ENCODE measurements around the gene CD8B. TPM values are rescaled to one million over a fixed set of nuclear protein-coding genes. Genes with fewer than 3 reads are reported as not detected.

Gene CD8B
- total RNA-seq, 4 donors from 2014 or later, result 1.8 to 7.3 (median 2.8) TPM

DNA sequence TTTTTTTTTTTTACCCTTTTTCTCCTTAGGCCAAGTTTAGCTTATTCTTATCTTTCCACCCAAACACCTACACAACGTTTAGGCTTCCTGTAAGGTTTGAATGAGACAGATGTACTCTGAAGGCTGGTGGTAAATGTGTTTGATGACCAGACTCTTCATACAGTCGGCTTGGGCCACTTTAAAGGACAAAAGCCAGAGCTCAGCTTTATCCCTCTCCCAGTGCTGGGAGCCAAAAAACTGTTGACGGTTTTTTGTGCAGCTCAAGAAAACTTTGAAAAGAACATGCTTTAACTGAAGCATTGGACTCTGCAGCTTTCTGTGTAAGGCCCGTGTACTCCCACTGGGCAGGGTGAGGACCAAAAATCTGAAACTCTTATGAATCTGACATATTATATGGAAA, 86.3 kb downstream of the CD8B start:
- ATAC-seq (ENCODE audit: low FRiP score) (no peak), DNase-seq (ENCODE audit: low spot score) (no peak)
- TF ChIP-seq, protein P1, sequence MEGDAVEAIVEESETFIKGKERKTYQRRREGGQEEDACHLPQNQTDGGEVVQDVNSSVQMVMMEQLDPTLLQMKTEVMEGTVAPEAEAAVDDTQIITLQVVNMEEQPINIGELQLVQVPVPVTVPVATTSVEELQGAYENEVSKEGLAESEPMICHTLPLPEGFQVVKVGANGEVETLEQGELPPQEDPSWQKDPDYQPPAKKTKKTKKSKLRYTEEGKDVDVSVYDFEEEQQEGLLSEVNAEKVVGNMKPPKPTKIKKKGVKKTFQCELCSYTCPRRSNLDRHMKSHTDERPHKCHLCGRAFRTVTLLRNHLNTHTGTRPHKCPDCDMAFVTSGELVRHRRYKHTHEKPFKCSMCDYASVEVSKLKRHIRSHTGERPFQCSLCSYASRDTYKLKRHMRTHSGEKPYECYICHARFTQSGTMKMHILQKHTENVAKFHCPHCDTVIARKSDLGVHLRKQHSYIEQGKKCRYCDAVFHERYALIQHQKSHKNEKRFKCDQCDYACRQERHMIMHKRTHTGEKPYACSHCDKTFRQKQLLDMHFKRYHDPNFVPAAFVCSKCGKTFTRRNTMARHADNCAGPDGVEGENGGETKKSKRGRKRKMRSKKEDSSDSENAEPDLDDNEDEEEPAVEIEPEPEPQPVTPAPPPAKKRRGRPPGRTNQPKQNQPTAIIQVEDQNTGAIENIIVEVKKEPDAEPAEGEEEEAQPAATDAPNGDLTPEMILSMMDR (IDR thresholded peaks at IDR 0.05), result no peak

DNA sequence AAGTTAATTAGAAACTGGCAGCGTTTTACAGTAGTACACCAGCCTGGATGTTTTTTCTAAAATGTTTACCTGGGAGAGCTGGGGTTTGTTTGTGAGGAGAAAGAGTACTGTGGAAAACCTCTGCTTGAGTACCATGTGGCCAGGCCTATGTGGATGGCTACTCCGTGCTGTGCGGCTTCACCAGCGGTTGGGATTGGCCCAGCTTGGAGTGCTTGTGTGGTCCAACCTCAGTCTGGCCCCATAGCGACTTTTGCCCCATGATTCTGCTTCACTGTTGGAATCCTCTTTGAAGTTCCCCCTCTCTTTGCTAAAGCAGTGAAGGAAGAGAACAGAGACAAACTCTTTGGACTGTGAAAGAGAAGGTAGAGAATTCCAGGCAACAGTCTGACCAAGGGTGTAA, 86.8 kb downstream of the CD8B start:
- TF ChIP-seq, protein P1 (IDR thresholded peaks at IDR 0.05), result no peak
- DNase-seq (ENCODE audit: low spot score) (no peak), ATAC-seq (ENCODE audit: low FRiP score) (no peak)

DNA sequence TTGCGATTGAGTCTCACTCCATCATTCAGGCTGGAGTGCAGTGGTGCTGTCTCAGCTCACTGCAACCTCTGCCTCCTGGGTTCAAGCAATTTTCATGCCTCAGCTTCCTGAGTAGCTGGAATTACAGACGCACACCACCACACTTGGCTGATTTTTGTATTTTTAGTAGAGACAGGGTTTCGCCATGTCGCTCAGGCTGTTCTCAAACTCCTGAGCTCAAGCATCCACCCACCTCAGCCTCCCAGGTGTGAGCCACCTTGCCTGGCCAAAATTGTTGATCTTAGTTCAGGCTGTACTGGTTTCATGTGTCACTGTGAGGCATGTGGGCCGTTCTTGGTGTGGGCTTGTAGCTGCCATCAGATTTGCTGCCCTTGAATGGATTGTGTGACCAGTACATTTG, 89.1 kb downstream of the CD8B start:
- ATAC-seq (ENCODE audit: low FRiP score) (no peak), DNase-seq (ENCODE audit: low spot score) (no peak)
- TF ChIP-seq, protein P1 (IDR thresholded peaks at IDR 0.05), result no peak

DNA sequence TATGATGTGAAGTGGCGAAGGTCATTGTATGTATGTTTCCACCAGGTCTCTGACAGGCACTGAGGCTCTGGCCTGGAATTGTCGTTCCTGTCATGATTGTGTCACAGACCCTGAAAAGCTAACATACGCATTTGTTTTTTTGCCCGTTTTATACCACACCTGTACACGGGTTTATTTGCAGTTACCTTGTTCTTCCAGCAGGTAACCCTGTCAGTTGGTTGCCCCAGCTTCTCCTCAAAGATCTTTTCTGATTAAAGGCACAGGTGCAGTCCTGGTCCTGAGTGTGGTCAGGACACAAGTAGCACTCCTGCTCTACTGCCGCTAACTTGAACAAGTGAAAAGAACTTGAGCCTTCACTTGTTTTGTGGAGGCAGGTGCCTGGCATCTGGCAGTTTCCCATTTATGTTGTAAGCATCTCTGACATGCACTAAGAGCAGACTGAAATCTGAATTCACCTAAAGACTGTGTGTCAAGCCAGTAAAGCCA, 90.8 kb downstream of the CD8B start:
- ATAC-seq (ENCODE audit: low FRiP score) (no peak), DNase-seq (ENCODE audit: low spot score) (no peak)
- TF ChIP-seq, protein P1 (IDR thresholded peaks at IDR 0.05), result no peak

DNA sequence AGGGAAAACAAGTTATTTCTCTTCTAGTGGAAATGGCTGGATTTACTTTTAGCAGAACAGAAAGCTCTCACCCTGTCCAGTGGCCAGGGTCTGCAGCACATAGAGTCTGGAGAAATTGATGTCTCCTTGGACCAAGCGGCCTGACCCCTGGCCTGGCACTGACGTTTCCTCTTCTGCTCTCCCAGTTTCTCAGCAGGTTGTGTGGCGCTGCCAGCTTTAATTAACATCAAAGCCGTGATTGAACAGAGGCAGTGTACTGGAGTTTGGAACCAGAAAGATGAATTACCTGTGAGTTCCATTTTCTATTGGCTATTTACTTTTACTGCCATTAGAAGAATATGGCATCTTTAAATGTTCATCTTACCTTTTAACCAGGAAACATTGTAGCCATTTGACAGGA, 91.8 kb downstream of the CD8B start:
- DNase-seq (ENCODE audit: low spot score) (no peak), ATAC-seq (ENCODE audit: low FRiP score) (no peak)
- TF ChIP-seq, protein P1 (IDR thresholded peaks at IDR 0.05), result no peak

DNA sequence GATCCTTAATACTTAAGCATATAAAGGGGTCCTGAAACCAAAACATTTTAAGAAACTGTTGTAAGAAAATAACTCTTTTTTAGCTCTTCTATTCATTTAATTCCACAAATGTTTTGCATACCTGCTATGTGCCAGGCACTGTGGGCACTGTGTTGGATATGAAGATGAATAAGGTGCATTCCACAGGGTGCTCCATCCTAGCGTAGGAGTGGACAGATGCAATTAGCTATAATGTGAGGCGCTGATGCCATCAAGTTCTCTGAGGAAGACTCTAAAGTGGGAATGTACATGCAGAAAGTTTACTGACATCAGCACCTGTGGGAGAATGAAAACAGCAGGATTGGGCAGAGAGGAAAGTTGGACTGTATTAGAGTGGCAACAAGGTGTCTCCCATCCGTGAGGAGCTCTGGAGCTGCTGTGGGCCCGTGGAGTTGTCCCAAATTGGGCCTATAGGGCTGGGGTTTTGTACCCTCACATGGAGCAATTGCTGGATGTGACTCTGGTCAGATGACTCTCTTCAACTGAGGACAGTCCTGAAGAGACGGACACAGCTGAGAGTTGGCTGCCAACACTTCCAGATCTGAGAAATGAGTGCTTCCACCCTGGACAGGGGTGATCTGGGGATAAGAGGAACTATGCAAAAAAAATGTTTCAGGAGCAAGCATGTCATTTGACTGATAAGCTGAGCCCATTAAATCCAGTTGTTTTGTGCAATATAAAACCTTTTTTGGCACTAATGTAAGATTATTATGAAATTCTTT, 93.3 kb downstream of the CD8B start:
- DNase-seq (ENCODE audit: low spot score) (no peak), ATAC-seq (ENCODE audit: low FRiP score) (peak; percentile 37)
- TF ChIP-seq, protein P1 (IDR thresholded peaks at IDR 0.05), result no peak

Other genes with a start within 250 kb of the CD8B start
- 10 to 100 TPM; 22.7 to 41.0 (median 28.2) TPM for gene RNF103, start 238.0 kb downstream of the CD8B start, total RNA-seq
- gene RMND5A, start 141.6 kb downstream of the CD8B start, total RNA-seq, result 10 to 100 TPM; 30.6 to 55.6 (median 46.3) TPM
- gene CD8A, start 71.0 kb downstream of the CD8B start, total RNA-seq, result 1 to 10 TPM; 1.4 to 6.6 (median 2.4) TPM
- gene RGPD1, start 80.2 kb upstream of the CD8B start, total RNA-seq, result 1 to 10 TPM in 3 of 4 donors, under 1 TPM in 1; 0.47 to 3.8 (median 2.0) TPM
- 1 to 10 TPM in 2 of 4 donors, under 1 TPM in 1, not detected in 1; 0.84 to 8.0 (median 4.5) TPM for gene PLGLB1, start 160.0 kb upstream of the CD8B start, total RNA-seq

Measured in omental fat pad (tissue), 4 donors.